Measurements from ENCODE around the gene SRP72.
"Not testable (repeated sequence)": the region's sequence is repeated elsewhere in the genome, so short reads cannot be mapped to it uniquely, and the experiment has no call there.

Gene SRP72

DNA sequence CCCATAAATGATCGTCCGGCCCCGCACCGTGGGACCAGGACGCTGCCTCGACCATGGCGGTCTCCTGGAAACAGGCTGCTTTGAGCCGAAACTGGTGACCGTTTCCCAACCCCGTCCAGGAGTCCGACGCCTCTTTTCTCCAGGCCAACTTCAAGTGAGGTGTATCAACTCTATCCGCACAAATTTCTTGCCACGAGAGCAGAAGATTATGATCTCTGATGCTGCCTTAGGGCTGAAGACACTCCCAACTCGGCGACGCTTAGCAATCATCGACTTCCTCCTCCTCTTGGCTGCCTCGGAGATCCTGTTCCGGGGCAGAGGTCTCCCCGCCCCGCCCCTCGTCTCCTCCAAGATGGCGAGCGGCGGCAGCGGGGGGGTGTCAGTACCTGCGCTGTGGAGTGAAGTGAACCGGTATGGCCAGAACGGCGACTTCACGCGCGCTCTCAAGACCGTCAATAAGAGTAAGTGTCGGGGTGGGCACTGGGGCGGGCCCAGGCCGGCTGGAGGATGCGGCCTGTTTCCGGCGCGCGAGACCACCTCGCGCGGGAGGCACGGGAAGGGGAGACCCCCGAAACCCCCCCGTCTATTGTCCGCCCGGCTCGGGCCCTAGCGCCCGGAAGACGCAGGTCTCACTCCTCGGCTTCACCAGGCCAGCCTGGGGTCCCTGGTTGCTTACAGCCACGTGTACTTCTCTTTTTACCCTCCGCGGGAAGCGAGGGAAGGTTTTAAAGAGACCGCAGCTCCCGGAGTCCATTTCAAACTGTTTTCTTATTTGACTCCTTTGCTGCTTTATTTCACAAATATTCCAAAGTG lies at the start of gene SRP72:
SRP72 (plus strand) TSS at position 334 of the 813 bp plus-strand sequence; CDS start at position 353, 19 bp downstream.
- peak; percentile 92 for DNase-seq (ENCODE audit: low read depth)

- no peak for DNase-seq (ENCODE audit: low read depth)
These were observed 43.2 kb upstream of the SRP72 start for GRCh38 chr4:56424176-56424575.

GRCh38 chr4:56424697-56425514 lies 42.5 kb upstream of the SRP72 start:
- DNase-seq (ENCODE audit: low read depth), result peak; percentile 35

DNA sequence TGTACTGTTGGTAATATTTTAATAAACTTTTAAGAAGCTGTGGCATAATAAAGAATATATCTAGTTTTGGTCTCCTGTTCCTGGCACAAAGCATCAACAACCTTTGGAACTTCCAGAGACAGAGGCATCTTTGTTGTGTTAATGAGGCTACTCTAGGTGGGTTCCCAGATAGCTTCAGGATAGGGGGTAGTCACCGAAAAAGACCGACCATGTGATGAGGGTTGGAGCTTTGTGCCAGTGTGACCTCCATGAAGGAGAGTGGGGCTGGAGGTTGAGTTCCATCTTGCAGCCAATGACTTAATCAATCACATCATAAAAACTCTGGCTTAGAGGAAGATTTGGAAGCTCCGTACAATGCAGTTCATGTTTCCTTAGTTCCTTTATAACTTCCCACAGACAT lies 41.9 kb upstream of the SRP72 start:
- DNase-seq (ENCODE audit: low read depth), result no peak

GRCh38 chr4:56426273-56426672 lies 41.1 kb upstream of the SRP72 start:
- no peak for DNase-seq (ENCODE audit: low read depth)

- no peak for DNase-seq (ENCODE audit: low read depth)
These were observed 40.2 kb upstream of the SRP72 start for GRCh38 chr4:56427179-56427578.

- DNase-seq (ENCODE audit: low read depth), result no peak
These were observed 37.2 kb upstream of the SRP72 start for GRCh38 chr4:56430203-56430602.

DNA sequence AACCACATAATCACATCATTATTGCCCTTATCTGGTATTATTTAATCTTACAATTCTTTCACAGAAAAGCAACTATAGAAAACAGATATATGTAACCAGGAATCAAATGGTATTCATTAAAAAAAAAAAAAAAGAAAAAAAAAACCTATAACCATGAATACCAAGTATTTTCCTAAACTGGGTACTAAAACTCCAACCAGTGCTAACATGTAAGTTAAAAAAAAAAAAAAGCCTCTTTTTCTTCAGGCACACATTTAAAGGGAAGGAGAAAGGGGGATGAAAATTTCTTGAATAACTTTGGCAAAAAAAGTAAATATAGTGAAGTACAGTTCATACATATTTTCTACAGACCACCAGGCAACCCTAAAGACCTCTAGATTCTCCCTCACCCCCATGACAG lies 34.1 kb upstream of the SRP72 start:
- DNase-seq (ENCODE audit: low read depth), result no peak

- peak; percentile 62 for DNase-seq (ENCODE audit: low read depth)
These were observed 32.7 kb upstream of the SRP72 start for GRCh38 chr4:56434599-56435139.

- DNase-seq (ENCODE audit: low read depth), result peak; percentile 95
These were observed 32.1 kb upstream of the SRP72 start, which contains the start of gene PPAT for GRCh38 chr4:56435140-56435926. TSS of gene PPAT (minus strand) at chr4:56435615. CDS start at chr4:56435477, 138 bp downstream.

GRCh38 chr4:56438766-56439165 lies 28.7 kb upstream of the SRP72 start:
- no peak for DNase-seq (ENCODE audit: low read depth)

- DNase-seq (ENCODE audit: low read depth), result no peak
These were observed 26.4 kb upstream of the SRP72 start for GRCh38 chr4:56440983-56441382.

GRCh38 chr4:56444719-56445118 lies 22.7 kb upstream of the SRP72 start:
- DNase-seq (ENCODE audit: low read depth), result no peak

DNA sequence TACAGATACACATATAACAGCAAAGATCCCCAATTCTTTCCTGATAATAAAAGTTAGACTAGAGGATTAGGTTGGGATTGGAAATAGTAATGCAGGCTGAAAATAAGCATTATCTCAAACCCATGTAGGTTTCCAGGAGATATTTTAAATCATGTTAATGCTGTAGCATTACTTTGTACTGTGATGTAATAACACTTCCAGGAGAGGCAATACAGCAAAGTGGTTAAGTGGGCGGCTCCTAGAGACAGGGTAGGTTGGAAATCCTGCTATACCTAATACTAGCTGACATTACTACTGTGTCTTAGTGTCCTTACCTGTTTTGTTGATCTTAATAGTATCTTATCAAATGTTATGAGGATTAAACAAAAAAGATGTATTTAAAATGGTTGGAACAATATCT lies 21.7 kb upstream of the SRP72 start:
- DNase-seq (ENCODE audit: low read depth), result no peak

DNA sequence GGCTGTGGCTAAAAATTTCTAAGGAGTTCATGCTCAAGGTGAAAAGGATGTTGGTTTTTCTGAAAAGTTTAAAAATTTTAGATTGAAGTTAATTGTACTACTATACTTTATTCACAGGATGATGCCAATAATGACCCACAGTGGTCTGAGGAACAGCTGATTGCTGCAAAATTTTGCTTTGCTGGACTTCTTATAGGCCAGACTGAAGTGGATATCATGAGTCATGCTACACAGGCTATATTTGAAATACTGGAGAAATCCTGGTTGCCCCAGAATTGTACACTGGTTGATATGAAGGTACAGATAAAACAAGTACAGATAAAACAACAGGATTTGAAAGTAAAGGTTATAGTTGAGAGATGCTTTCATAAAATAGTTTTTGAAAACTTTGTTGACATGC lies 19.1 kb upstream of the SRP72 start:
- peak; percentile 55 for DNase-seq (ENCODE audit: low read depth)

- DNase-seq (ENCODE audit: low read depth), result not testable (repeated sequence)
These were observed 17.9 kb upstream of the SRP72 start for GRCh38 chr4:56449475-56449874.

GRCh38 chr4:56450342-56450741 lies 17.1 kb upstream of the SRP72 start:
- no peak for DNase-seq (ENCODE audit: low read depth)

DNA sequence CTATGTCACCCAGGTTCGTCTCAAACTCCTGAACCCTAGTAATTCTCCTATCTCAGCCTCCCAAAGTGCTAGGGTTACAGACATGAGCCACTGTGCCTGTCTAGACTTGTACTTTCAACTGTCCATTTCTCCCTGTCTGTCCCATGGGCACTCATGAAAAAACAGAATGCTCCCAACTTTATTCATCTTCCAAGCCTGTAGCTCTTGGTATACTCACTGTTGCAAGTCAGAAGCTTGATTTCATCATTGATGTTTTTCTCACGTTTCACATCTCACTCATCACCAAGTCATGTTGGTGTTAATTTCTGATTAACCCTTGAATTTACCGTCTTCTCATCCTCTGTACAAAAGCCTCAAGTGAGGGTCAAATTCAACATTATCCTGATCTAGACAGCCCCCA lies 7.3 kb upstream of the SRP72 start:
- DNase-seq (ENCODE audit: low read depth), result peak; percentile 28

DNA sequence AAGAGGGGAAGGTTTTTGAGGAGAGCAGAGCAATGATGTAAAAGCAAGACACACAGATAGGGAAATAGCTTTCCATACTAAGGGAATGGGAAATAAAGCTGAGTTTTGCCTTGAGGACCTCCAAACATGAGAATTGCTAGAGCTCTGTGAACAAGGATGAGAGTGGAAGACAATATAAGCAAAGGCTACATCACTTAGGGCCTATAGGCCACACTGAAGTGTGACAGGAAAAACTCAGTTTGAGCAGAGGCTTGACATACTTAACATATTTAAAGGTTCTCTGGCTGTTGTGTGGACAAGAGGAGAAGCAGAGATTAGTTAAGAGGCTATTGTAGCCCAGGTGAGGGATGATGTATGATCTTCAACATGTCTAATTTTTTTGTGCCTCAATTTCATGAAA lies 5.3 kb upstream of the SRP72 start:
- no peak for DNase-seq (ENCODE audit: low read depth)

- no peak for DNase-seq (ENCODE audit: low read depth)
These were observed 3.7 kb upstream of the SRP72 start for GRCh38 chr4:56463711-56464110.

- no peak for DNase-seq (ENCODE audit: low read depth)
These were observed 2.8 kb upstream of the SRP72 start for GRCh38 chr4:56464581-56464980.

Measured in amniotic epithelial cell (primary cell).